ENCODE data around the gene ARHGAP8.

Gene ARHGAP8

DNA sequence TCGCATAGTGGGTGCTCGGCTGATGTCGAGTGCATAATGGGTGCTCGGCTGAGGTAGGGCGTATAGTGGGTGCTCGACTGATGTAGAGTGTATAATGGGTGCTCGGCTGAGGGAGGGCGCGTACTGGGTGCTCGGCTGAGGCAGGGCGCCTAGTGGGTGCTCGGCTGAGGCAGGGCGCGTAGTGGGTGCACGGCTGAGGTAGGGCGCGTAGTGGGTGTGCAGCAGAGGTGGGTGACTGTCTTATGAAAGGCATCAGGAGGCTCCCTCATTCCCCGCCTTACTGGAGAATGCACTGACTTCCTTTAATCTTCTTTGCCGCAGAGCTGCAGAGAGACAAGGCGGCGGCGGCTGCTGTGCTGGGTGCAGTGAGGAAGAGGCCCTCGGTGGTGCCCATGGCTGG, 33.8 kb downstream of the ARHGAP8 start:
- no peak overlapping the region for H3K4me3 ChIP-seq (ENCODE audit: low read depth, low read length)
- TF ChIP-seq MYC (IDR thresholded peaks at IDR 0.05; ENCODE audit: low read depth, low read length) (no peak), POLR2A (IDR thresholded peaks at IDR 0.05; ENCODE audit: extremely low read depth, insufficient read length) (no peak)
- TF ChIP-seq, protein P1, sequence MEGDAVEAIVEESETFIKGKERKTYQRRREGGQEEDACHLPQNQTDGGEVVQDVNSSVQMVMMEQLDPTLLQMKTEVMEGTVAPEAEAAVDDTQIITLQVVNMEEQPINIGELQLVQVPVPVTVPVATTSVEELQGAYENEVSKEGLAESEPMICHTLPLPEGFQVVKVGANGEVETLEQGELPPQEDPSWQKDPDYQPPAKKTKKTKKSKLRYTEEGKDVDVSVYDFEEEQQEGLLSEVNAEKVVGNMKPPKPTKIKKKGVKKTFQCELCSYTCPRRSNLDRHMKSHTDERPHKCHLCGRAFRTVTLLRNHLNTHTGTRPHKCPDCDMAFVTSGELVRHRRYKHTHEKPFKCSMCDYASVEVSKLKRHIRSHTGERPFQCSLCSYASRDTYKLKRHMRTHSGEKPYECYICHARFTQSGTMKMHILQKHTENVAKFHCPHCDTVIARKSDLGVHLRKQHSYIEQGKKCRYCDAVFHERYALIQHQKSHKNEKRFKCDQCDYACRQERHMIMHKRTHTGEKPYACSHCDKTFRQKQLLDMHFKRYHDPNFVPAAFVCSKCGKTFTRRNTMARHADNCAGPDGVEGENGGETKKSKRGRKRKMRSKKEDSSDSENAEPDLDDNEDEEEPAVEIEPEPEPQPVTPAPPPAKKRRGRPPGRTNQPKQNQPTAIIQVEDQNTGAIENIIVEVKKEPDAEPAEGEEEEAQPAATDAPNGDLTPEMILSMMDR (IDR thresholded peaks at IDR 0.05; ENCODE audit: low read depth, low read length) = no peak
- TF ChIP-seq, protein P2, sequence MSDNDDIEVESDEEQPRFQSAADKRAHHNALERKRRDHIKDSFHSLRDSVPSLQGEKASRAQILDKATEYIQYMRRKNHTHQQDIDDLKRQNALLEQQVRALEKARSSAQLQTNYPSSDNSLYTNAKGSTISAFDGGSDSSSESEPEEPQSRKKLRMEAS (IDR thresholded peaks at IDR 0.05; ENCODE audit: low read depth, low read length) = no peak
- no peak for DNase-seq (ENCODE audit: low read depth)

DNA sequence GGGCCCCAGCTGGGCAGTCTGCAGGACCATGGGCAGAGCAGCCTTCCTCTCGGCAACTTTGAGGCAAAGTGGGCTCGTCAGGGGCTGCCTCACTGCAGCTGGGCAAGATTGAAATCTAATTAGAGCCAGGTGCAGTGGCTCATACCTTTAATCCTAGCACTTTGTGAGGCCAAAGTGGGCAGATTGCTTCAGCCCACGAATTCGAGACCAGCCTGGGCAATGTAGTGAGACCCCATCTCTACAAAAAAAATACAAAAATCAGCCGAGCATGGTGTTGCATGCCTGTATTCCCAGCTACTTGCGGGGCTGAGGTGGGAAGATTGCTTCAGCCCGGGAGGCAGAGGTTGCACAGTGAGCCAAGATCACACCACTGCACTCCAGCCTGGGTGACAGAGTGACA, 34.2 kb downstream of the ARHGAP8 start:
- DNase-seq (ENCODE audit: low read depth) = no peak
- H3K4me3 ChIP-seq (ENCODE audit: low read depth, low read length) = no peak overlapping the region
- TF ChIP-seq, protein P1 (IDR thresholded peaks at IDR 0.05; ENCODE audit: low read depth, low read length) = no peak
- no peak for TF ChIP-seq POLR2A (IDR thresholded peaks at IDR 0.05; ENCODE audit: extremely low read depth, insufficient read length)
- TF ChIP-seq MYC (IDR thresholded peaks at IDR 0.05; ENCODE audit: low read depth, low read length) = no peak
- TF ChIP-seq, protein P2 (IDR thresholded peaks at IDR 0.05; ENCODE audit: low read depth, low read length) = no peak

DNA sequence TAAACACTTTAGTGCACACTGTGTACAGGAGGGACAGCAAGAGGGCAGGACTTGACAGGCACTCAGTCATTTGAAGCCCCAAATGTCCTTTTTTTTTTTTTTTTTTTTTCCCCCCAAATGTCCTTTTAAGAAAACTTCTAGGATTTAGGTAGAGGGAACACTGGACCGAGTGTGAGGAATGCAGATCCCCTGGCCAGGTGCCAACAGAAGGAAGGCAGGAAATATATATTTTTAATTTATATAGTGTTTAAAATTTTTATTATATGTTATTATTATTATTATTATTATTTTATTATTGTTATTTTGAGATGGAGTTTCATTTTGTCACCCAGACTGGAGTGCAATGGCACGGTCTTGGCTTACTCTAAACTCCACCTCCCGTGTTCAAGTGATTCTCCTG, 35.5 kb downstream of the ARHGAP8 start:
- TF ChIP-seq, protein P2 (IDR thresholded peaks at IDR 0.05; ENCODE audit: low read depth, low read length) = no peak
- TF ChIP-seq, protein P1 (IDR thresholded peaks at IDR 0.05; ENCODE audit: low read depth, low read length) = no peak
- TF ChIP-seq MYC (IDR thresholded peaks at IDR 0.05; ENCODE audit: low read depth, low read length) = no peak
- TF ChIP-seq POLR2A (IDR thresholded peaks at IDR 0.05; ENCODE audit: extremely low read depth, insufficient read length) = no peak
- H3K4me3 ChIP-seq (ENCODE audit: low read depth, low read length) = no peak overlapping the region
- DNase-seq (ENCODE audit: low read depth) = no peak

DNA sequence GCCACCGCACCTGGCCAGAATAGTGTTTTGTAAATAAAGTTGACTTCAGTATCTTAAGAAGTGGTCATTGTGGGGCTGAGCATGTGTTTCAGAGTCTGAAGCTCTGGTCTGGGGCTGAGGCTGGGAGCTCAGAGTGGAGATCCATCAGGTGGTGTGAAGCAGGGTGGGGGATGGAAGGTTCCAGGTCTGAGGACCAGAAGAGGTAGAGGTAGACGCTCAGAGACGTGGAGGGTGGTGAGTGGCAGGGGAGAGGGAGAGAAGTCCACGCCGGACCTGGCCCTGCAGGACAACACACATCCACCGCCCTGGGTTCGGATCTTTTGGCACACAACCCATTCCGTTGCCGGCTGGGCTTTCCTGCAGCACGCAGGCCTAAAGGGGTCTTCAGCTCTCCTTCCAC, 40.7 kb downstream of the ARHGAP8 start:
- TF ChIP-seq, protein P1 (IDR thresholded peaks at IDR 0.05; ENCODE audit: low read depth, low read length) = no peak
- TF ChIP-seq POLR2A (IDR thresholded peaks at IDR 0.05; ENCODE audit: extremely low read depth, insufficient read length) = no peak
- no peak for TF ChIP-seq MYC (IDR thresholded peaks at IDR 0.05; ENCODE audit: low read depth, low read length)
- TF ChIP-seq, protein P2 (IDR thresholded peaks at IDR 0.05; ENCODE audit: low read depth, low read length) = no peak
- H3K4me3 ChIP-seq (ENCODE audit: low read depth, low read length) = no peak overlapping the region
- DNase-seq (ENCODE audit: low read depth) = no peak

DNA sequence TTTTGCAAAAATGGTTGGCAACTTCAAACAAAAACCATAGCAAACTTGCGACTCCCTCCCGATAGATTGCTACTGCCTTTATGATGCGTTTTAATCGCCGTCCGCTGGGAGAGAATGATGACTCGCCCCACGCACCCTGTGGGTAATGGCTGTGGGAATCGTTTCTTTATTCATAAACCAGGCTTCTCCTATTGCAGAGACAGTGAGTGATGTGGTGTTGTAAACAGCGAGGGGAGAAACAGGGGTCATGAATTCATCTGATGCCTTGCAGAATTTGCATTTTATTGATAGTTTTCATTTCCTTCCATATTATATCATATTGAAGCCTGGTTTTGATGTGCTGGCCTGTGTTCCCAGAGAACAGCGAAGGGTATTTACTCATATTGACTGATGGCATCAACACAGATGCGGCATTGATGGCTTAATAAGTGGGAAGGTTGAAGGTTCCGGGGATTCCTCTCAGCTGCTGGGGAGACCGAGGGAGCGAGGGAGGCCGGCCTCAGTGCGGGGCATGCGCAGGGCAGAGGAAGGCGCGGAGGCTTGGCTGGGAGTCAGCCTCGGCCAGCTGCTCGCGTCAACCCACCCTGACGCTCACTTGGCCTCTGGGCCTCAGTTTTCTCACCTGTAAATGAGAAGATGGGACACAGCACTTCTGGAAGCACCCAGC, 41.3 kb downstream of the ARHGAP8 start:
- H3K4me3 ChIP-seq (ENCODE audit: low read depth, low read length) = no peak overlapping the region
- TF ChIP-seq MYC (IDR thresholded peaks at IDR 0.05; ENCODE audit: low read depth, low read length) = no peak
- no peak for TF ChIP-seq POLR2A (IDR thresholded peaks at IDR 0.05; ENCODE audit: extremely low read depth, insufficient read length)
- TF ChIP-seq, protein P2 (IDR thresholded peaks at IDR 0.05; ENCODE audit: low read depth, low read length) = no peak
- TF ChIP-seq, protein P1 (IDR thresholded peaks at IDR 0.05; ENCODE audit: low read depth, low read length) = no peak
- no peak for DNase-seq (ENCODE audit: low read depth)
